ENCODE data around the gene SHISA5. TPM values are rescaled to one million over a fixed set of nuclear protein-coding genes. Genes with fewer than 3 reads are reported as not detected.
"Not testable (repeated sequence)": the region's sequence is repeated elsewhere in the genome, so short reads cannot be mapped to it uniquely, and the experiment has no call there.

Gene SHISA5
- total RNA-seq, 2 experiments from 2014 or later: 266 to 271 TPM

- H3K9me3 Mint-ChIP-seq: no peaks in the 10 kb centered on the region
- POLR2A ChIA-PET: no interaction called here
- H3K27me3 Mint-ChIP-seq: no peaks in the 10 kb centered on the region
- no peaks in the 10 kb centered on the region for H3K4me1 Mint-ChIP-seq
- CTCF ChIA-PET: interaction anchor here (1.1 kb wide), 1 partner anchor 10 kb away, joined by 4 read pairs; no protein-coding TSS in a partner anchor
- peaks cover 21% of the 10 kb centered on the region for H3K36me3 Mint-ChIP-seq (ENCODE audit: low read depth)
- DNase-seq: no peak
- H3K4me3 Mint-ChIP-seq: no peak overlapping the region
- no peak overlapping the region for H3K27ac Mint-ChIP-seq
Observed at GRCh38 chr3:48492461-48493202, 11.3 kb downstream of the SHISA5 start.

- no peak for DNase-seq
- H3K27ac Mint-ChIP-seq: no peak overlapping the region
- H3K4me3 Mint-ChIP-seq: no peak overlapping the region
- ChIA-PET CTCF (no interaction called here), POLR2A (no interaction called here)
- no peaks in the 10 kb centered on the region for H3K4me1 Mint-ChIP-seq
- no peaks in the 10 kb centered on the region for H3K27me3 Mint-ChIP-seq
- no peaks in the 10 kb centered on the region for H3K9me3 Mint-ChIP-seq
- peaks cover 8% of the 10 kb centered on the region for H3K36me3 Mint-ChIP-seq (ENCODE audit: low read depth)
Observed at GRCh38 chr3:48486952-48487351, 17.0 kb downstream of the SHISA5 start.

- H3K27me3 Mint-ChIP-seq, H3K27ac Mint-ChIP-seq, H3K4me3 Mint-ChIP-seq, H3K9me3 Mint-ChIP-seq, POLR2A ChIA-PET, DNase-seq: not testable (repeated sequence)
- Mint-ChIP-seq H3K36me3 (ENCODE audit: low read depth) (peaks cover 17% of the 10 kb centered on the region), H3K4me1 (peaks cover 29% of the 10 kb centered on the region)
- CTCF ChIA-PET: interaction anchor here (1.0 to 1.4 kb wide), 2 partner anchors 9 to 47 kb away, joined by 3 to 4 read pairs; no protein-coding TSS in a partner anchor
Observed at GRCh38 chr3:48482822-48483221, 21.2 kb downstream of the SHISA5 start.

GRCh38 chr3:48480891-48481290 is 23.1 kb downstream of the SHISA5 start:
- H3K9me3 Mint-ChIP-seq, H3K4me3 Mint-ChIP-seq, POLR2A ChIA-PET, H3K27ac Mint-ChIP-seq, H3K27me3 Mint-ChIP-seq, CTCF ChIA-PET, DNase-seq: not testable (repeated sequence)
- Mint-ChIP-seq H3K4me1 (peaks cover 47% of the 10 kb centered on the region), H3K36me3 (ENCODE audit: low read depth) (peaks cover 25% of the 10 kb centered on the region)

GRCh38 chr3:48478626-48479555 is 25.1 kb downstream of the SHISA5 start:
- Mint-ChIP-seq H3K36me3 (ENCODE audit: low read depth) (peaks cover 33% of the 10 kb centered on the region), H3K27ac (peak overlapping the region; percentile 99), H3K9me3 (no peaks in the 10 kb centered on the region), H3K4me3 (peak overlapping the region; percentile 89), H3K4me1 (peaks cover 63% of the 10 kb centered on the region), H3K27me3 (no peaks in the 10 kb centered on the region)
- ChIA-PET POLR2A (interaction anchor here (0.7 to 1.5 kb wide), 2 partner anchors 8 to 12 kb away, joined by 3 to 4 read pairs; no protein-coding TSS in a partner anchor), CTCF (interaction anchor here (0.6 to 1.4 kb wide), 3 partner anchors 32 to 366 kb away, joined by 3 to 4 read pairs (median 3); partner anchors contain the start of gene ATRIP)
- DNase-seq: peak; percentile 78

- H3K27me3 Mint-ChIP-seq: no peaks in the 10 kb centered on the region
- ChIA-PET CTCF (interaction anchor here (1.0 kb wide), 1 partner anchor 45 kb away, joined by 5 read pairs; no protein-coding TSS in a partner anchor), POLR2A (no interaction called here)
- H3K9me3 Mint-ChIP-seq: no peaks in the 10 kb centered on the region
- peaks cover 70% of the 10 kb centered on the region for H3K4me1 Mint-ChIP-seq
- peak overlapping the region; percentile 99 for H3K27ac Mint-ChIP-seq
- H3K36me3 Mint-ChIP-seq (ENCODE audit: low read depth): peaks cover 38% of the 10 kb centered on the region
- DNase-seq: no peak
- peak overlapping the region; percentile 89 for H3K4me3 Mint-ChIP-seq
Observed at GRCh38 chr3:48477959-48478520, 25.9 kb downstream of the SHISA5 start.

GRCh38 chr3:48476426-48477053 is 27.4 kb downstream of the SHISA5 start:
- ChIA-PET CTCF (interaction anchor here (1.0 to 2.4 kb wide), 2 partner anchors 41 to 73 kb away, joined by 3 to 8 read pairs; no protein-coding TSS in a partner anchor), POLR2A (no interaction called here)
- Mint-ChIP-seq H3K27ac (peak overlapping the region; percentile 46), H3K36me3 (ENCODE audit: low read depth) (peaks cover 40% of the 10 kb centered on the region), H3K4me3 (no peak overlapping the region), H3K9me3 (no peaks in the 10 kb centered on the region), H3K4me1 (peaks cover 70% of the 10 kb centered on the region), H3K27me3 (no peaks in the 10 kb centered on the region)
- no peak for DNase-seq

GRCh38 chr3:48475188-48475587 is 28.8 kb downstream of the SHISA5 start:
- Mint-ChIP-seq H3K27me3 (no peaks in the 10 kb centered on the region), H3K4me3 (no peak overlapping the region), H3K36me3 (ENCODE audit: low read depth) (peaks cover 39% of the 10 kb centered on the region), H3K4me1 (peaks cover 73% of the 10 kb centered on the region), H3K9me3 (no peaks in the 10 kb centered on the region), H3K27ac (peak overlapping the region; percentile 66)
- DNase-seq: no peak
- ChIA-PET POLR2A (no interaction called here), CTCF (interaction anchor here (2.4 to 3.3 kb wide), 2 partner anchors 13 to 39 kb away, joined by 8 to 17 read pairs; no protein-coding TSS in a partner anchor)

- no peak for DNase-seq
- Mint-ChIP-seq H3K27ac (peak overlapping the region; percentile 66), H3K27me3 (no peaks in the 10 kb centered on the region), H3K4me1 (peaks cover 73% of the 10 kb centered on the region), H3K9me3 (no peaks in the 10 kb centered on the region), H3K36me3 (ENCODE audit: low read depth) (peaks cover 41% of the 10 kb centered on the region), H3K4me3 (no peak overlapping the region)
- CTCF ChIA-PET: interaction anchor here (1.5 to 3.3 kb wide), 4 partner anchors 10 to 35 kb away, joined by 4 to 17 read pairs (median 5); no protein-coding TSS in a partner anchor
- POLR2A ChIA-PET: no interaction called here
Observed at GRCh38 chr3:48474619-48475018, 29.4 kb downstream of the SHISA5 start.

- not testable (repeated sequence) for H3K27me3 Mint-ChIP-seq, H3K9me3 Mint-ChIP-seq, H3K4me3 Mint-ChIP-seq, DNase-seq, H3K27ac Mint-ChIP-seq
- peaks cover 46% of the 10 kb centered on the region for H3K36me3 Mint-ChIP-seq (ENCODE audit: low read depth)
- peaks cover 73% of the 10 kb centered on the region for H3K4me1 Mint-ChIP-seq
- ChIA-PET POLR2A (interaction anchor here (1.2 kb wide), 1 partner anchor 162 kb away, joined by 6 read pairs; the partner anchor contains the start of gene SLC26A6), CTCF (interaction anchor here (0.6 to 6.5 kb wide), 12 partner anchors 9 to 1001 kb away, joined by 3 to 34 read pairs (median 3); no protein-coding TSS in a partner anchor)
Observed at GRCh38 chr3:48474031-48474430, 29.9 kb downstream of the SHISA5 start.

GRCh38 chr3:48473617-48473952 is 30.4 kb downstream of the SHISA5 start:
- POLR2A ChIA-PET: interaction anchor here (0.5 to 1.2 kb wide), 2 partner anchors 46 to 162 kb away, joined by 3 to 6 read pairs; partner anchors contain the start of gene SLC26A6
- no peaks in the 10 kb centered on the region for H3K27me3 Mint-ChIP-seq
- peaks cover 46% of the 10 kb centered on the region for H3K36me3 Mint-ChIP-seq (ENCODE audit: low read depth)
- H3K27ac Mint-ChIP-seq: peak overlapping the region; percentile 98
- CTCF ChIA-PET: interaction anchor here (0.6 to 6.5 kb wide), 19 partner anchors 8 to 1001 kb away, joined by 3 to 34 read pairs (median 3); partner anchors contain the start of genes CCDC51, PLXNB1 and TMA7
- no peak for DNase-seq
- H3K9me3 Mint-ChIP-seq: no peaks in the 10 kb centered on the region
- H3K4me3 Mint-ChIP-seq: peak overlapping the region; percentile 84
- H3K4me1 Mint-ChIP-seq: peaks cover 73% of the 10 kb centered on the region

All from activated CD4-positive, alpha-beta T cell treated with anti-CD3 and anti-CD28 coated beads, Interleukin-2, amount 10 ng/mL, durations not matched to agents 7 days and 5 days (primary cell).